Esophagus (tissue), 2 donors: Measurements from ENCODE around the gene MKS1. TPM values are rescaled to one million over a fixed set of nuclear protein-coding genes. Genes with fewer than 3 reads are reported as not detected.

Source experiments
- H3K27ac ChIP-seq, 2 donors: one replicate each; pipeline ENCODE4 v1.5.1; 2013; ENCODE audit warnings: low read depth in 2 of 2, mild to moderate bottlenecking in 2 of 2, inconsistent platforms in 1 of 2, low read length in 1 of 2, moderate library complexity in 1 of 2
- H3K27me3 ChIP-seq, 2 donors: one replicate each; pipeline ENCODE4 v1.6.1; 2013; ENCODE audit warnings: low read length in 2 of 2, control low read depth in 1 of 2, mild to moderate bottlenecking in 1 of 2; ENCODE audit not compliant: insufficient read depth in 2 of 2, control insufficient read depth in 1 of 2
- H3K36me3 ChIP-seq, 2 donors: one replicate each; pipeline ENCODE4 v1.6.1; 2013; ENCODE audit warnings: low read length in 1 of 2; ENCODE audit not compliant: control insufficient read depth in 2 of 2, insufficient read depth in 2 of 2
- H3K4me1 ChIP-seq, 2 donors: one replicate each; pipeline ENCODE4 v1.6.1; 2013; ENCODE audit warnings: low read length in 1 of 2; ENCODE audit not compliant: control insufficient read depth in 2 of 2, insufficient read depth in 2 of 2
- H3K4me3 ChIP-seq, 2 donors: one replicate each; pipeline ENCODE4 v1.5.1; 2013; ENCODE audit warnings: low read length in 2 of 2, mild to moderate bottlenecking in 2 of 2, low read depth in 1 of 2, moderate library complexity in 1 of 2
- H3K9me3 ChIP-seq, 2 donors: one replicate each; pipeline ENCODE4 v1.6.1; 2013; ENCODE audit warnings: mild to moderate bottlenecking in 2 of 2, low read depth in 1 of 2, low read length in 1 of 2, moderate library complexity in 1 of 2; ENCODE audit not compliant: control insufficient read depth in 2 of 2, insufficient read depth in 1 of 2
- WGBS, 2 donors: extraction: QIAGEN DNeasy Blood & Tissue Kit; methylation state at CpG; one replicate each; pipeline ENCODE4 v1.1.7; 2013; 5-methylcytosine and 5-hydroxymethylcytosine counted together
- polyA plus RNA-seq, 2 donors: library from polyadenylated mRNA; stranded (reverse); fragments of 200-250 nt; gene quantifications; one replicate each; pipeline ENCODE4 v1.2.3, GENCODE V29; 2013
- donor health status: healthy with polysubstance abuse.
- donor health status: Bipolar disorder and iron deficiency.

Gene MKS1
- polyA plus RNA-seq, 2 donors, result 7.8 to 10.2 TPM

GRCh38 chr17:58183514-58183913 lies 35.5 kb downstream of the MKS1 start:
- Histone ChIP-seq H3K4me3 (no peak overlapping the region), H3K27ac (no peak overlapping the region), H3K9me3 (no peaks in the 10 kb centered on the region), H3K4me1 (peaks cover 0 to 2% of the 10 kb centered on the region in 2 donors), H3K36me3 (no peaks in the 10 kb centered on the region), H3K27me3 (no peaks in the 10 kb centered on the region)
- whole genome bisulfite sequencing, 2 donors, result 86 to 92% methylated on average over 4 of the region's 4 CpGs

GRCh38 chr17:58181796-58182195 lies 37.3 kb downstream of the MKS1 start:
- H3K9me3 ChIP-seq, result no peaks in the 10 kb centered on the region
- WGBS, 2 donors, result 76 to 80% methylated on average over 4 of the region's 4 CpGs
- no peak overlapping the region for H3K4me3 ChIP-seq
- H3K27ac ChIP-seq, result no peak overlapping the region
- H3K27me3 ChIP-seq, result no peaks in the 10 kb centered on the region
- no peaks in the 10 kb centered on the region for H3K36me3 ChIP-seq
- peaks cover 0 to 2% of the 10 kb centered on the region in 2 donors for H3K4me1 ChIP-seq

- Histone ChIP-seq H3K36me3 (no peaks in the 10 kb centered on the region), H3K27ac (no peak overlapping the region), H3K4me1 (no peaks in the 10 kb centered on the region), H3K9me3 (no peaks in the 10 kb centered on the region), H3K4me3 (no peak overlapping the region), H3K27me3 (peaks cover 0 to 2% of the 10 kb centered on the region in 2 donors)
- WGBS, 2 donors, result 39 to 40% methylated on average over 7 of the region's 7 CpGs
These were observed 42.9 kb downstream of the MKS1 start for GRCh38 chr17:58176200-58176599.

- no peak overlapping the region for H3K4me3 ChIP-seq
- H3K9me3 ChIP-seq, result no peaks in the 10 kb centered on the region
- H3K36me3 ChIP-seq, result no peaks in the 10 kb centered on the region
- H3K27me3 ChIP-seq, result peaks cover 0 to 2% of the 10 kb centered on the region in 2 donors
- no peaks in the 10 kb centered on the region for H3K4me1 ChIP-seq
- WGBS, 2 donors, result 54 to 55% methylated on average over 3 of the region's 3 CpGs
- no peak overlapping the region for H3K27ac ChIP-seq
These were observed 44.2 kb downstream of the MKS1 start for GRCh38 chr17:58174871-58175270.

GRCh38 chr17:58172369-58173071 lies 46.5 kb downstream of the MKS1 start:
- WGBS, 2 donors, result 40 to 42% methylated on average over 2 of the region's 2 CpGs
- no peak overlapping the region for H3K27ac ChIP-seq
- H3K4me3 ChIP-seq, result no peak overlapping the region
- no peaks in the 10 kb centered on the region for H3K4me1 ChIP-seq
- H3K9me3 ChIP-seq, result no peaks in the 10 kb centered on the region
- H3K27me3 ChIP-seq, result peaks cover 0 to 2% of the 10 kb centered on the region in 2 donors
- H3K36me3 ChIP-seq, result no peaks in the 10 kb centered on the region

GRCh38 chr17:58170622-58171021 lies 48.4 kb downstream of the MKS1 start:
- Histone ChIP-seq H3K4me3 (no peak overlapping the region), H3K9me3 (no peaks in the 10 kb centered on the region), H3K36me3 (no peaks in the 10 kb centered on the region), H3K27me3 (peaks cover 0 to 2% of the 10 kb centered on the region in 2 donors), H3K4me1 (no peaks in the 10 kb centered on the region), H3K27ac (no peak overlapping the region)
- WGBS, 2 donors, result 64 to 66% methylated on average over 4 of the region's 4 CpGs

GRCh38 chr17:58166682-58167081 lies 52.4 kb downstream of the MKS1 start, which contains the start of gene OR4D2:
Gene OR4D2, plus strand, starts transcription at chr17:58166982. Its CDS starts 2,674 bp downstream, at chr17:58169656.
- 65 to 69% methylated on average over 6 of the region's 6 CpGs for WGBS, 2 donors
- peaks cover 0 to 2% of the 10 kb centered on the region in 2 donors for H3K27me3 ChIP-seq
- H3K36me3 ChIP-seq, result no peaks in the 10 kb centered on the region
- H3K4me1 ChIP-seq, result no peaks in the 10 kb centered on the region
- no peak within 1 kb of the TSS for H3K27ac ChIP-seq
- H3K9me3 ChIP-seq, result no peaks in the 10 kb centered on the region
- no peak within 1 kb of the TSS for H3K4me3 ChIP-seq

- Histone ChIP-seq H3K9me3 (no peaks in the 10 kb centered on the region), H3K36me3 (no peaks in the 10 kb centered on the region), H3K4me3 (no peak overlapping the region), H3K4me1 (no peaks in the 10 kb centered on the region), H3K27me3 (no peaks in the 10 kb centered on the region), H3K27ac (no peak overlapping the region)
- 13 to 15% methylated on average over 2 of the region's 2 CpGs for WGBS, 2 donors
These were observed 53.1 kb downstream of the MKS1 start for GRCh38 chr17:58165981-58166380.

GRCh38 chr17:58161566-58161965 lies 57.5 kb downstream of the MKS1 start:
- Histone ChIP-seq H3K27ac (no peak overlapping the region), H3K4me3 (no peak overlapping the region), H3K27me3 (peaks cover 0 to 2% of the 10 kb centered on the region in 2 donors), H3K36me3 (no peaks in the 10 kb centered on the region), H3K9me3 (no peaks in the 10 kb centered on the region), H3K4me1 (peaks cover 2 to 4% of the 10 kb centered on the region in 2 donors)
- 78 to 82% methylated on average over 3 of the region's 3 CpGs for WGBS, 2 donors

GRCh38 chr17:58158181-58158580 lies 60.9 kb downstream of the MKS1 start:
- Histone ChIP-seq H3K4me3 (no peak overlapping the region), H3K9me3 (no peaks in the 10 kb centered on the region), H3K27me3 (peaks cover 0 to 2% of the 10 kb centered on the region in 2 donors), H3K4me1 (peaks cover 2 to 4% of the 10 kb centered on the region in 2 donors), H3K36me3 (no peaks in the 10 kb centered on the region), H3K27ac (no peak overlapping the region)
- 80 to 82% methylated on average over 2 of the region's 2 CpGs for whole genome bisulfite sequencing, 2 donors
